Osteocyte (in vitro differentiated cells): Measurements from ENCODE around the gene MYO3A. TPM values are rescaled to one million over a fixed set of nuclear protein-coding genes. Genes with fewer than 3 reads are reported as not detected.

Experiments
- DNase-seq: peaks from one replicate; pipeline ENCODE4 v3.0.0; 2021; ENCODE audit warnings: mixed read lengths; ENCODE audit not compliant: unreplicated experiment; ENCODE audit errors: extremely low spot score
- H3K27ac Mint-ChIP-seq: one replicate; pipeline ENCODE4 v1.8.0; 2021; ENCODE audit warnings: mild to moderate bottlenecking, mixed read lengths; ENCODE audit not compliant: unreplicated experiment
- H3K27me3 Mint-ChIP-seq: one replicate; pipeline ENCODE4 v1.8.0; 2021; ENCODE audit warnings: mixed read lengths; ENCODE audit not compliant: unreplicated experiment
- H3K36me3 Mint-ChIP-seq: one replicate; pipeline ENCODE4 v1.8.0; 2021; ENCODE audit warnings: mixed read lengths; ENCODE audit not compliant: unreplicated experiment
- H3K4me1 Mint-ChIP-seq: one replicate; pipeline ENCODE4 v1.8.0; 2021; ENCODE audit warnings: mixed read lengths; ENCODE audit not compliant: unreplicated experiment
- H3K4me3 Mint-ChIP-seq: one replicate; pipeline ENCODE4 v1.8.0; 2021; ENCODE audit warnings: mild to moderate bottlenecking, moderate library complexity, mixed read lengths; ENCODE audit not compliant: unreplicated experiment
- H3K9me3 Mint-ChIP-seq: one replicate; pipeline ENCODE4 v1.8.0; 2021; ENCODE audit warnings: mixed read lengths; ENCODE audit not compliant: unreplicated experiment
- CTCF ChIP-seq: fragments of 200-600 bp; sonication (generic); IDR thresholded peaks from 2 replicates; pipeline ENCODE4 v1.5.0; 2021; ENCODE audit warnings: antibody characterized with exemption, mild to moderate bottlenecking, moderate library complexity
- total RNA-seq: library from RNA; stranded (reverse); gene quantifications from 2 replicates; pipeline ENCODE4 v1.2.1, GENCODE V29; 2021

MYO3A gene
- total RNA-seq, 1 donor from 2014 or later: not detected

DNA sequence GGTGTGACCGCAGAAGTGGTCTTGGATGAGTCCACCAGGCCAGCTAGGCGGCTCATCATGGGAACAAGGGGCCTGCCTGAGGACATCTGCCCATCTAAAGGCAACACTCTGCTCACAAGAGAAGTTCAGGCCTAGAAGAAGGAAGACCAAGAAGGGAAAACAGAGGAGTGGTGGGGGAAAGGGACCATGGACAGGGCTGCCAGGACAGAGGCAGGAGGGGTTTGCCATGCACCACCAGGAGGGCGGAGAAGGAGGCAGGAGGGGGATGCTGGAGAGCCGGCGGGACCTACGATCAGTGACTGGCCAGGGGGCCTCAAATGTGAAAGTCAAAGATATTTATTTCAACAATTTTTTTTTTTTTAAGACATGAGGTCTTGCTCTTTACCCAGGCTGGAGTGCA, 315.7 kb downstream of the MYO3A start:
- no peak for DNase-seq
- no peak overlapping the region for H3K4me3 Mint-ChIP-seq
- no peak overlapping the region for H3K27ac Mint-ChIP-seq
- H3K9me3 Mint-ChIP-seq: peaks cover 37% of the 10 kb centered on the region
- no peaks in the 10 kb centered on the region for H3K4me1 Mint-ChIP-seq
- H3K27me3 Mint-ChIP-seq: no peaks in the 10 kb centered on the region
- no peaks in the 10 kb centered on the region for H3K36me3 Mint-ChIP-seq
- TF ChIP-seq CTCF: no peak

- Mint-ChIP-seq H3K36me3 (no peaks in the 10 kb centered on the region), H3K4me3 (no peak overlapping the region), H3K4me1 (no peaks in the 10 kb centered on the region), H3K9me3 (peaks cover 37% of the 10 kb centered on the region), H3K27ac (no peak overlapping the region), H3K27me3 (no peaks in the 10 kb centered on the region)
- TF ChIP-seq CTCF: no peak
- no peak for DNase-seq
Measured at GRCh38 chr10:26251925-26252324, 317.9 kb downstream of the MYO3A start.

DNA sequence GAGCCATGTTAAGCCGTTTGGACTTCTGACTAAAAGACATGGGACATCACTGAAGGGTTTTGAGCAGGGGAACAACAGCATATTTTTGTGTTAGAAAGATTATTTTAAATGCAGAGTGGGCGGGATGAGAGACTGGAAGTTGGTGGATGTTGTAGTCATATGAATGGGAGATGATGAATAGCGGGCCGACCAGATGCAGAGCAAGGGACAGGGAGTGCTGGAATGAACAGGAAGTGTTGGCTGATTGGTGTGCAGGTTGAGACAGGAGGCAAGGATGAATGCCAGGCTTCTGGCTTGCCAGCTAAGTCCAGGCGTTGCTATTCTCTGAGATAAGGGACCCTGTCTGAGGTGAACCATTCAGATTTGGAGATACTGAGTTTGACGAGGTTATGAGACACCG, 320.6 kb downstream of the MYO3A start:
- no peak for TF ChIP-seq CTCF
- Mint-ChIP-seq H3K27me3 (no peaks in the 10 kb centered on the region), H3K27ac (no peak overlapping the region)

DNA sequence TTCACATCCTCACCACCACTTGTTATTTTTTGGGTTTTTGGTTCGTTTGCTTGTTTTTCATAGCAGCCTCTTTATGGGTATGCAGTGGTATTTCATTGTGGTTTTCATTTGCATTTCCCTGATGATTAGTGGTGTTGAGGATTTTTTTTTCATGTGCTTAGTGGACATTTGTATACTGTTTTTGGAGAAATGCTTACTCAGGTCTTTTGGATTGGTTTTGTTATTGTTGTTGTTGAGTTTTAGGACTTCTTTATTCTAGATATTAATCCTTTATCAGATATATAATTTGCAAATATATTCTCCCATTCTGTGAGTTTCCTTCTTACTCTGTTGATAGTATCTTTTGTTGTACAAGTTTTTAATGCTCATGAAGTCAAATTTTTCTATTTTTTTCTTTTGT, 325.3 kb downstream of the MYO3A start:
- no peaks in the 10 kb centered on the region for H3K36me3 Mint-ChIP-seq
- no peak overlapping the region for H3K27ac Mint-ChIP-seq
- TF ChIP-seq CTCF: no peak
- H3K4me1 Mint-ChIP-seq: no peaks in the 10 kb centered on the region
- no peaks in the 10 kb centered on the region for H3K27me3 Mint-ChIP-seq
- DNase-seq: no peak
- peaks cover 11% of the 10 kb centered on the region for H3K9me3 Mint-ChIP-seq
- H3K4me3 Mint-ChIP-seq: no peak overlapping the region

More for the DNA sequence above, 320.6 kb downstream of the MYO3A start:
- DNase-seq: no peak
- Mint-ChIP-seq H3K4me3 (no peak overlapping the region), H3K4me1 (no peaks in the 10 kb centered on the region), H3K36me3 (no peaks in the 10 kb centered on the region), H3K9me3 (peaks cover 31% of the 10 kb centered on the region)
